GM19372 (cell line): Measurements from ENCODE around the gene SNRPE.

Experiments used
- ATAC-seq: cut with Tn5 transposase; IDR thresholded peaks from one replicate; pipeline ENCODE4 v1.9.1; 2021; ENCODE audit warnings: mild to moderate bottlenecking, low read depth, moderate library complexity; ENCODE audit not compliant: unreplicated experiment

The SNRPE gene

GRCh38 chr1:203873094-203873493 is 11.7 kb downstream of the SNRPE start:
- ATAC-seq = no peak

GRCh38 chr1:203878422-203878821 is 17.0 kb downstream of the SNRPE start:
- ATAC-seq = no peak

DNA sequence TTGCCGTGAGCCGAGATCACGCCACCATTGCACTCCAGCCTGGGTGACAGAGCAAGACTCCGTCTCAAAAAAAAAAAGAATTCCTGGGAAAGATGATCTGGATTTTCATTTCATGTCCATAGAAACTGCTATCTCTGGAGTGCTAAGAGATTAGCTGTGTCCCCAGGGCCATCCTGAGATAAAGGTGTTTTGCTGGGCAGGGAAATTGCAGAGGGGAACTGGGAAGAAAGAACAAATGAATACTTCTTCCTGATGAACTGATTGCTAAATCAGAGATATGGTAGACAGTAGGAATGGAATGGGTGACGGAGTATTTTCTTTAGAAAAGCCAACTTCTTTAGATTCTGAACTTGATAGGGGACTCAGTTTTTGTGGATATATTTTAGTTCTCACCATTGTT is 19.2 kb downstream of the SNRPE start:
- ATAC-seq = no peak

GRCh38 chr1:203888807-203889251 is 27.4 kb downstream of the SNRPE start:
- no peak for ATAC-seq

- no peak for ATAC-seq
Observed at GRCh38 chr1:203891950-203892349, 30.6 kb downstream of the SNRPE start.

- ATAC-seq = no peak
Observed at GRCh38 chr1:203898458-203899352, 37.3 kb downstream of the SNRPE start.

DNA sequence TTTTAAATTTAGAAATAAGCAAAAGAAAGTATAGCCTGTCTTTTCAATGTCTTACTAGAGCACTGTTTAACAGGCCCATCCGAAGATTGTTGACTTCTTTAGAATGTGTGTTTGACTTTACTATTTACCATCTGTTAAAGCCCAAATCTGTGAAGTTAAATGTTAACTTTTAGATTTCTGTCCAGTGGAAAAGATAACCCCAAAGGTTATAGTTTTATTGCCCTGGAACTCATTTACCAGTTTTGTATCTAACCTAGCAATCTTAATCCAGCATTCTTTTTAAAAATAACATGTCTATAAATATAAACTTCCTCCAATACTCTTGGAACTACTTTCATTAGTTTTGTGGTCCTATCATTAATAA is 37.9 kb downstream of the SNRPE start:
- ATAC-seq = no peak

GRCh38 chr1:203899869-203900714 is 38.7 kb downstream of the SNRPE start:
- ATAC-seq = no peak

GRCh38 chr1:203901581-203901980 is 40.2 kb downstream of the SNRPE start:
- ATAC-seq = no peak

DNA sequence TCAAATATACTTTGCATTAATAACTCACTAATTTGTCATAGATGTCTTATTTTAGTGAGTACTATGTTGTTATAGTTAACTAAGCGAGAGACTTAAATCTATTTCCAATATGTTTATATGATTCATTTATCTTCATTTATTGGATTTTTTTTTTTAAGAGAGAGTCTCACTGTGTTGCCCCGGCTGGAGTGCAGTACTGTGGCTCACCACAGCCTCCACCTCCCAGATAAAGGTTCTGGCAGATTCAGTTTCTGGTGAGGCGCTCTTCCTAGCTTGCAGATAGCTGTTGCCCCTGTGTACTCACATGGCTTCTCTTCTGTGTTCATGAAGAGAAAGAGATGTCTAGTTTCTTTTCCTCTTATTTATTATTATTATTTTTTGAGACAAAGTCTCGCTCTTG is 43.9 kb downstream of the SNRPE start:
- no peak for ATAC-seq

GRCh38 chr1:203906932-203907331 is 45.5 kb downstream of the SNRPE start:
- no peak for ATAC-seq

GRCh38 chr1:203907901-203908300 is 46.5 kb downstream of the SNRPE start:
- ATAC-seq = no peak

GRCh38 chr1:203911806-203912205 is 50.4 kb downstream of the SNRPE start:
- ATAC-seq = no peak

- no peak for ATAC-seq
Observed at GRCh38 chr1:203913073-203913521, 51.7 kb downstream of the SNRPE start.

- no peak for ATAC-seq
Observed at GRCh38 chr1:203914292-203914691, 52.9 kb downstream of the SNRPE start.

DNA sequence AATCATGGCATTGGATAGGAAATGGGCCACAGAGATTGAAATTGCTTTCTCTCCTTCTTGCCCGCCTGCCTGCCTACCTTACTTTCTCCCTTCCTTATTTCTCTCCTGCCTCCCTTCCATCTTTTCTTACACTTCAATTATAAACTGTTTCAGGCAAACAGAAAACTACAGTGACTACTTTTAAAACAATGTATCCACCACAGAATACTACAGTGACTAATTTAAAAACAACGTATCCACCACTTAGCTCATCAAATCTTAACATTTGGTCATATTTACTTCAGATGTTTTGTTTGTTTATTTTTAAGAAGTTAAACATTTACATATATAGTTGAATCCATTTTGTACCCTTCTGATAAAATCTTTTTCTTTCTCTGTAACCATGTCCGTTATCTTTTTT is 54.4 kb downstream of the SNRPE start:
- ATAC-seq = no peak

- no peak for ATAC-seq
Observed at GRCh38 chr1:203916756-203917155, 55.4 kb downstream of the SNRPE start.
